Transverse colon (tissue), 4 donors: ENCODE measurements around the gene SMAD4.

Experiments used
- CTCF ChIP-seq, 5 experiments: fragments of 200-600 bp in 3 of 5; fragments of 450-650 bp in 2 of 5; sonication (generic) in 3 of 5; IDR thresholded peaks; 1 replicate in 2 of 5; 2 replicates in 3 of 5; pipeline ENCODE4 v1.5.1; 2016 to 2017; ENCODE audit warnings: antibody characterized with exemption in 5 of 5, inconsistent platforms in 3 of 5, mild to moderate bottlenecking in 2 of 5, moderate library complexity in 1 of 5
- EP300 ChIP-seq: sonication (generic); formaldehyde crosslinking; IDR thresholded peaks from one replicate; pipeline ENCODE4 v1.6.1; 2017; ENCODE audit warnings: antibody characterized with exemption, low read depth
- POLR2A ChIP-seq: fragments of 450-650 bp; IDR thresholded peaks from one replicate; pipeline ENCODE4 v1.6.1; 2016; ENCODE audit warnings: antibody characterized with exemption, mild to moderate bottlenecking, moderate library complexity
- POLR2AphosphoS5 ChIP-seq, 3 donors: sonication (generic); formaldehyde crosslinking; IDR thresholded peaks; one replicate each; pipeline ENCODE4 v1.6.1; 2016; ENCODE audit warnings: antibody characterized with exemption in 3 of 3

GRCh38 chr18:50987261-50987660 is 42.8 kb upstream of the SMAD4 start:
- TF ChIP-seq POLR2A (no peak), CTCF (IDR thresholded peaks at IDR 0.05) (no peak), POLR2AphosphoS5 (IDR thresholded peaks at IDR 0.05) (no peak), EP300 (no peak)
